GM12865 (cell line): ENCODE measurements around the gene HPSE2.

Experiments
- DNase-seq: peaks from one replicate; pipeline ENCODE4 v3.0.0; 2010; ENCODE audit warnings: low read depth
- H3K4me3 ChIP-seq: 2 replicates; pipeline ENCODE4 v1.5.1; 2011; ENCODE audit warnings: mild to moderate bottlenecking, low read depth, low read length, control low read depth
- TF ChIP-seq, protein P1 (sequence below): IDR thresholded peaks from 2 replicates; pipeline ENCODE4 v1.5.1; 2011; ENCODE audit warnings: low read length, control low read depth, low read depth, inconsistent platforms; ENCODE audit not compliant: insufficient read depth; ENCODE audit errors: missing control alignments

Gene HPSE2

DNA sequence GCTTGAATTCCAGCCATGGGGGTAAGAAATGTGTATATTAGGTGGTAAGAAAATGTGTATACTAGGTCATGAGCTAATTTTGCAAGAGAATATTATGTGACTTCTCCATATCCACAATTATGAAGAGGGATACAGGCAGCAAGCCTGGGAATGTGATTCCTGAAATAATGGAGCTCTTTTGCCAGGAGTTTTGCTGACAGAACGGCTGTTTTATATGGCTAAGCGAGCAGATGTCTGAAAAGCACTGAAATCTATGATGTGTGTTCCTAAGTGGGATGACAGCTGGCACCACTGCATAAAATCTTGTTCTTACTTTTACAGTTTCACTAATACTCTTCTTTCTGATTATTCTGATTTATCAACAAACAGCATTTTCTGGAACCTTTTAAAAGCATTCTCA, 402.9 kb downstream of the HPSE2 start:
- TF ChIP-seq, protein P1, sequence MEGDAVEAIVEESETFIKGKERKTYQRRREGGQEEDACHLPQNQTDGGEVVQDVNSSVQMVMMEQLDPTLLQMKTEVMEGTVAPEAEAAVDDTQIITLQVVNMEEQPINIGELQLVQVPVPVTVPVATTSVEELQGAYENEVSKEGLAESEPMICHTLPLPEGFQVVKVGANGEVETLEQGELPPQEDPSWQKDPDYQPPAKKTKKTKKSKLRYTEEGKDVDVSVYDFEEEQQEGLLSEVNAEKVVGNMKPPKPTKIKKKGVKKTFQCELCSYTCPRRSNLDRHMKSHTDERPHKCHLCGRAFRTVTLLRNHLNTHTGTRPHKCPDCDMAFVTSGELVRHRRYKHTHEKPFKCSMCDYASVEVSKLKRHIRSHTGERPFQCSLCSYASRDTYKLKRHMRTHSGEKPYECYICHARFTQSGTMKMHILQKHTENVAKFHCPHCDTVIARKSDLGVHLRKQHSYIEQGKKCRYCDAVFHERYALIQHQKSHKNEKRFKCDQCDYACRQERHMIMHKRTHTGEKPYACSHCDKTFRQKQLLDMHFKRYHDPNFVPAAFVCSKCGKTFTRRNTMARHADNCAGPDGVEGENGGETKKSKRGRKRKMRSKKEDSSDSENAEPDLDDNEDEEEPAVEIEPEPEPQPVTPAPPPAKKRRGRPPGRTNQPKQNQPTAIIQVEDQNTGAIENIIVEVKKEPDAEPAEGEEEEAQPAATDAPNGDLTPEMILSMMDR, result no peak
- no peak for DNase-seq

DNA sequence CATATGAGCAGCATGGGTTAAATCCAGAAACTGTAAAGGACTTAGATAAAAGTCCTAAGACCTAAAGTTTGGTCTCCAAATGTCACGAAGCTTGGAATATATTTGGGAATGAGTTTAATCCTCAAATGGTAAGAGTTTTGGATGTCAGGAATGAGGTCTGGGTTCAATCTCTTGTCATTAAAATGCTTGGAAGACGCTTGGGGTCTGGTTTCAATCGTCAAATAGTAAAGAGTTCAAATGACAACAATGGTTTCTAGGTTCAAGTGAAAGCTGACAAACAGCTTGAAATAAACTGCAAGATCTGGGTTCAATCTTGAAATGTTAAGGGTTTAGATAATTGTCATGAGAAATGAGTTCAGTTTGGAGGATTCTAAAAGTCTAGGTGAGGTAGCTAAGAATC, 403.5 kb downstream of the HPSE2 start:
- TF ChIP-seq, protein P1, result no peak
- H3K4me3 ChIP-seq, result no peak overlapping the region
- DNase-seq, result no peak

More for the DNA sequence above, 402.9 kb downstream of the HPSE2 start:
- no peak overlapping the region for H3K4me3 ChIP-seq

DNA sequence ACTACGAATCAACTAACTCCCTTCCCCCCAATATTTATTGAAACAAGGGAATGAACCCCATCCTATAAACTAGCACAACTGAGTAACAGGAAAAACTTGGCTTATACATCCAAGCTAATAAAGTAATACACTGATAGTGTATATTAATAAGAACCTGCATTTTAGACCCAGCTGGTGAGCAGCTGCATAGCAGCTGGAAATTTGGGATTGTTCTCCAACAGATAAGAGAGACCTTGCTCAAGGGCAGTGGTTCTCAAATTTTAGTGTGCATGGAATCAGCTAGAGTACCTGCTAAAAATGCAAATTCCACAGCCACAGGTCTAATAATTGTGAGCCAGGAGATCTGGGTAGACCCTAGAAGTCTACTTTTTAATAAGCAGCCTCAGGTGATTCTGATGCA, 404.3 kb downstream of the HPSE2 start:
- H3K4me3 ChIP-seq, result no peak overlapping the region
- DNase-seq, result no peak
- TF ChIP-seq, protein P1, result no peak

DNA sequence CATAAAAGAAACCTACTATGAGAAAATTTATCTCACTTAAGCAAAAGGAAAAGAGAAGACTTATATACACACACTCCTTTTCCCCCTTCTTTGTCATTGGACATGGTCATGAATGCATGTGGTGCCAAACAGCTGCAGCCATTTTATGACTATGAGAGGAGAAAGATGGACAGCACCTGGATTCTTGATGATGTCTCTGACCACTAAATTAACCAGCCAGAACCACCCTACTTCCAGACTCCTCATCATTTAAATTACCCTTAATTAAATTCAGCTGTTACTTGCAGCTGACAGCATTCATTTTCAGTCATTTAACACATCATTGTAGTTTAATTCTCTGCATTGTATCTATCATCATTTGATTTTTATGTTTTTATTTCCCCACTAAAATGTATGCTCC, 409.9 kb downstream of the HPSE2 start:
- TF ChIP-seq, protein P1, result no peak
- DNase-seq, result no peak
- H3K4me3 ChIP-seq, result no peak overlapping the region

DNA sequence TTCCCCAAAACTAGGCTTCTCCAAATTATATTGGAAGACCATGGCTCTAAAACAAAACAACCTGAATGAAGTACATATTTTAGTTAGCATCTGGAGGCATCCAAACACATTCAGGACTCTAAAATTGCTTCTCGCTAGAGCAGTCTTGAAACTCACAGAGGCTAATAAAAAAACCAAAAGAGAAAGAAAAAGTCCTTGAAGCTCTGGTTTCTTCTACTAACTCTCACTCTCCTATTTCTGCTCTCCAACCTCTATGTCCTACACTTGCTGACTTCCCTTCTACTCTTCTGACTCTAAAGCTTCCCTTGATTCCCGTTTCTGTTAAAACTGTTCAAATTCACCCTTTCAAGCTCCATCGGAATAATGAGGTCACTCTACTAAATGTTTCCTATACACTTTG, 418.3 kb downstream of the HPSE2 start:
- TF ChIP-seq, protein P1, result no peak
- no peak overlapping the region for H3K4me3 ChIP-seq
- DNase-seq, result no peak

DNA sequence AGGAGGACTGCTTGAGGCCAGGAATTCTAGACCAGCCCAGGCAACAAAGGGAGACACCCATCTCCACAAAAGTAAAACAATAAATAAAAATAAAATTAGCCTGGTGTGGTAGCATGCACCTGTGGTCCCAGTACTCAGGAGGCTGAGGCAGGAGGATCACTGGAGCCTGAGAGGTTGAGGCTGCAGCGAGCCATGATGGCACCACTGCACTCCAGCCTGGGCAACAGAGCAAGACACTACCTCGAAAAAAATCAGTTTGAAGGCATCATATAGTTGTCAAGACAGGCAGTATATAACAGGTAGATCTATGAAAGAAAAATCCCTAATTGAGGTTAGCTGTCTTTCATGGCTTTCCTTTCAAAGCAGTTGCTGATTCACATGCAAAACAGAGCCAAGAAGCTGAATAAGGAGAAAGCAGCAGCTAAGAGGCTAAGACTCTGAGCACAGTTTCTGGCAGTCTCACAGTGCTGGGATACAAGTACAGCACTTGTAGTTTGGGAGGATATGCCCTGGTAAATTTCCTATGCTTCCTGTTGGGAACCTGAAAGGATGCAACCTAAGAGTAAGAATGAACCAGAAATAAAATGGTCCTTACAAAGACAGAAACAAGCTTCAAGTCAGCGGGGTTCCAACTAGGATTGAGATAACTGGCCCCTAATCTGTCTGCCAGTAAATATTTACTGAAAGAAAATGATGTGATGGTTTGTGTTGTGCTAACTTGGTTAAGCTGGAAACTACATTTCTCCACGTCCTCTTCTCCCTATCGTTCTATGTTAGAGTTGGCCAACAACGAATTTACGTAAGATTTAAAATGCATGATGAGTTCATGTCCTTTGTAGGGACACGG, 420.4 kb downstream of the HPSE2 start:
- TF ChIP-seq, protein P1, result no peak

DNA sequence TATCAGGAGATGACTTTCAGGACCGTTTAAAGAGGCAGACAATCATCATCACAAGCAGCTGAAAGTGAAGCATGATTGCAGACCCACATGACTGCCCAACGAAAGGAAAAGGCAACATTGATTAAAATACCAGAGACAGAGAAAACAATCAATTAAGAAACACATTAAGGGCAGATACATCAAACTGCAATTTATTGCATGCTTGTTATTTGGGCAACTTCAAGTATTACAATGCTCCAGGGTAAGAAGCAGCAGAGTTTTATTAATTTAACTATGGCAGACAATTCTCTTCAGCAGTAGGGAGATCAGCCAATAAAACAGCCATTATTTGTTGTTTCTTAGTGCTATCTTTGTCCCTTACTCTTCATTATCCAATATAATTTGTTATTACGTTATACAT, 421.2 kb downstream of the HPSE2 start:
- no peak for DNase-seq
- TF ChIP-seq, protein P1, result no peak
- no peak overlapping the region for H3K4me3 ChIP-seq

More for the DNA sequence above, 420.4 kb downstream of the HPSE2 start:
- no peak overlapping the region for H3K4me3 ChIP-seq
- no peak for DNase-seq
